Measurements from ENCODE around the gene ASIC4.

ASIC4 gene

DNA sequence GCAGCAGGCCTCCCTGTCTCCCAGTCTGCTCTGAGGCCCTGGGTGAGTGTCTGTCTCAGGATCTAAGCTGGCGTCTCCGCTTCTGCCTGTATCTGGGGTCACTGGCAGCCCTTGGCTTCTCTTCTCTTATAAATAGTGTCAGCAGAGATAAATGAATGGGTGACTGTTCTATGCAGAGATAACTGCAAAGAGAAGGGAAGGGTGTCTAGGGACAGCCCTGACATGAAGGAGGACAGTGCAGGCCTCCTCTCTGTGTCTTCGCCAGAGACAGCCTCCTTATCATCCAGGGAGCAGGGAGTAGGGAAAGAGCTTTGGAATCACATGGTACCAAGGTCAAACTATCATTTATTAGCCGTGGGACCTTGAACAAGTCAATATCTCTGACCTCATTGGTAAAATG, 43.9 kb upstream of the ASIC4 start:
- TF ChIP-seq, protein P1, sequence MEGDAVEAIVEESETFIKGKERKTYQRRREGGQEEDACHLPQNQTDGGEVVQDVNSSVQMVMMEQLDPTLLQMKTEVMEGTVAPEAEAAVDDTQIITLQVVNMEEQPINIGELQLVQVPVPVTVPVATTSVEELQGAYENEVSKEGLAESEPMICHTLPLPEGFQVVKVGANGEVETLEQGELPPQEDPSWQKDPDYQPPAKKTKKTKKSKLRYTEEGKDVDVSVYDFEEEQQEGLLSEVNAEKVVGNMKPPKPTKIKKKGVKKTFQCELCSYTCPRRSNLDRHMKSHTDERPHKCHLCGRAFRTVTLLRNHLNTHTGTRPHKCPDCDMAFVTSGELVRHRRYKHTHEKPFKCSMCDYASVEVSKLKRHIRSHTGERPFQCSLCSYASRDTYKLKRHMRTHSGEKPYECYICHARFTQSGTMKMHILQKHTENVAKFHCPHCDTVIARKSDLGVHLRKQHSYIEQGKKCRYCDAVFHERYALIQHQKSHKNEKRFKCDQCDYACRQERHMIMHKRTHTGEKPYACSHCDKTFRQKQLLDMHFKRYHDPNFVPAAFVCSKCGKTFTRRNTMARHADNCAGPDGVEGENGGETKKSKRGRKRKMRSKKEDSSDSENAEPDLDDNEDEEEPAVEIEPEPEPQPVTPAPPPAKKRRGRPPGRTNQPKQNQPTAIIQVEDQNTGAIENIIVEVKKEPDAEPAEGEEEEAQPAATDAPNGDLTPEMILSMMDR (IDR thresholded peaks at IDR 0.05; ENCODE audit: control insufficient read depth, extremely low read depth, insufficient read depth) = no peak
- DNase-seq (ENCODE audit: low read depth) = no peak
- H3K4me3 ChIP-seq (ENCODE audit: low read depth, low read length) = no peak overlapping the region

DNA sequence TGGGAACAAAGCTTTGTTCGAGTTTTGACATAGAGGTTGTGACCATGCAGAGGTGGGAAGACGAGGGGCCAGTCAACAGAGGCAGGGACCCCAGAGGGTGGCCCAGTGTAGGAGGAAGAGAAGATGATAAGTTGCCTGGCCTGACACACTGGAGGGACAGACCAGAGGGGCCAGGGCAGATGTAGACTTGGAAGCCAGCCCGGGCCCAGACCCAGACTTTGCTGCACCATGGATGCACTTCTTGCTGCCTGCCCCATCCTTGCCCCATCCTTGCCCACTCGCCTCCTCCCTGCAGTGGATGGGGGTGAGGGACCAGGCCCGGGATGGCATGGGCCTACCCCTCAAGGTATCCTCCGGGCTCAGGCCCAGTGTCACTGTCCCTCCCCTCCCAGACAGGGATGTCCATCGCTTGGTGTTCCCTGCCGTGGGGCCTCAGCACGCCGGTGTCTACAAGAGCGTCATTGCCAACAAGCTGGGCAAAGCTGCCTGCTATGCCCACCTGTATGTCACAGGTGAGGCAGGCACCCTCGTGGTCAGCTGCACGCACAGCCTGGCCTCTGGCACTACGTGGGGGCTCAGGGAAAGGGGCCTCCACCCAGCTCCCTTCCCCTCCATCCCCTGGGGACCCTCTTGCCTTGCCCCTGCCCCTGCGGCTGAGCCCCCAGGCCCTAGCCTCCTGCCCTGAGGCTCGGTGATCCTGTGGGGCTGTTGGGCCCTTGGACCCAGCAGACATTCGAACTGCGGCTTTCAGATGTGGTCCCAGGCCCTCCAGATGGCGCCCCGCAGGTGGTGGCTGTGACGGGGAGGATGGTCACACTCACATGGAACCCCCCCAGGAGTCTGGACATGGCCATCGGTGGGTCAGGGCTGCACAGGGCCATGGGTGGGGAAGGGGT, 42.6 kb upstream of the ASIC4 start:
- TF ChIP-seq, protein P1 (IDR thresholded peaks at IDR 0.05; ENCODE audit: control insufficient read depth, extremely low read depth, insufficient read depth) = no peak
- no peak for DNase-seq (ENCODE audit: low read depth)

DNA sequence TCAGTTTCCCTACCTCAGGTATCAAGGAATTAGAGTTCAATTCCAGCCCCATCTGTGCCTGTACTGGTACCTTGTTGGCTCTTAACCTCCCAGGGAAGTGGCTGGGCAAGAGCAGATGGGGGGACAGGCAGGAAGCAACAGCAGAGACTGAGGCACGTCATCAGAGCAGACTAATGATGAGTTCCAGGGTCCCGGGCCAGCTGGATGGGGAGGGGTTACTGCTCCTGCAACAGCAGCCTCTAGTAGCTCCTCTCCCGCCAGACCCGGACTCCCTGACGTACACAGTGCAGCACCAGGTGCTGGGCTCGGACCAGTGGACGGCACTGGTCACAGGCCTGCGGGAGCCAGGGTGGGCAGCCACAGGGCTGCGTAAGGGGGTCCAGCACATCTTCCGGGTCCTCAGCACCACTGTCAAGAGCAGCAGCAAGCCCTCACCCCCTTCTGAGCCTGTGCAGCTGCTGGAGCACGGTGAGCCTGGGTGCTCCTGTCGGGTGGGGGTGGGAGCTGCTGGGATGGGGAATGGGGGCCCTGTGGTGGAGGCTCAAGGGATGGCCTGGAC, 41.6 kb upstream of the ASIC4 start:
- DNase-seq (ENCODE audit: low read depth) = no peak
- TF ChIP-seq, protein P1 (IDR thresholded peaks at IDR 0.05; ENCODE audit: control insufficient read depth, extremely low read depth, insufficient read depth) = no peak
- no peak overlapping the region for H3K4me3 ChIP-seq (ENCODE audit: low read depth, low read length)

More for the DNA sequence above, 42.6 kb upstream of the ASIC4 start:
- H3K4me3 ChIP-seq (ENCODE audit: low read depth, low read length) = no peak overlapping the region

DNA sequence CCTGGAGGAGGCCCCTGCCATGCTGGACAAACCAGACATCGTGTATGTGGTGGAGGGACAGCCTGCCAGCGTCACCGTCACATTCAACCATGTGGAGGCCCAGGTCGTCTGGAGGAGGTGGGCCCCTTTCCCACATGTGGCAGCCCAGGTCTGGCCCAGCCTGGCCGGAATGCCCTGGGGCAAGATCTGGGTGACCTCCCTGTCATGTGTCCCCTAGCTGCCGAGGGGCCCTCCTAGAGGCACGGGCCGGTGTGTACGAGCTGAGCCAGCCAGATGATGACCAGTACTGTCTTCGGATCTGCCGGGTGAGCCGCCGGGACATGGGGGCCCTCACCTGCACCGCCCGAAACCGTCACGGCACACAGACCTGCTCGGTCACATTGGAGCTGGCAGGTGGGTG, 40.8 kb upstream of the ASIC4 start:
- TF ChIP-seq, protein P1 (IDR thresholded peaks at IDR 0.05; ENCODE audit: control insufficient read depth, extremely low read depth, insufficient read depth) = no peak
- H3K4me3 ChIP-seq (ENCODE audit: low read depth, low read length) = no peak overlapping the region

DNA sequence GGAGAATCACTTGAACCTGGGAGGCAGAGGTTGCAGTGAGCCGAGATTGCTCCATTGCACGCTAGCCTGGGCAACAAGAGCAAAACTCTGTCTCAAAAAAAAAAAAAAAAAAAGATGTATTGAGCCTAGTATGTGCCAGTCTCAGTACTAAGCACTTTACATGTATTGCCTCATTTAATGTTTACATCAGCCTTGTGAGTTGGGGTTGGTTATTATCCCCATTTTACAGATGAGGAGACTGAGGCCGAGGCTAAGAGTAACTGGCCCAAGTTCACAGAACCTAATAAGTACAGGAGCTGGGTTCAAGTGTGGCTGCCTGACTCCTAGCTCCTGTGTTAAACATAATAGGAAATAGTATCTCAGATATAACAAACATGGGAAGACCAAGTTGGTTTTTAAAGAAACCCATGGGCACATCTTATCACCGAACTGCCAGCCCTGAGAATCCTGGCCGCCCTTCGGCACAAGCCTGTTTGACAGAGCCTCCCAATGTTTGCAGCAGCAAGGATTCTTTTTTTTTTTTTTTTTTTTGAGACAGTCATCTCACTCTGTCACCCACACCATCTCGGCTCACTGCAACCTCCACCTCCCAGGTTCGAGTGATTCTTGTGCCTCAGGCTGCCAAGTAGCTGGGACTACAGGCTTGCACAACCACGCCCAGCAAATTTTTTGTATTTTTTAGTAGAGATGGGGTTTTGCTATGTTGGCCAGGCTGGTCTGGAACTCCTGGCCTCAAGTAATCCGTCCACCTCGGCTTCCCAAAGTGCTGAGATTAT, 39.8 kb upstream of the ASIC4 start:
- TF ChIP-seq, protein P1 (IDR thresholded peaks at IDR 0.05; ENCODE audit: control insufficient read depth, extremely low read depth, insufficient read depth) = no peak
- no peak for DNase-seq (ENCODE audit: low read depth)
- H3K4me3 ChIP-seq (ENCODE audit: low read depth, low read length) = no peak overlapping the region

More for the DNA sequence above, 40.8 kb upstream of the ASIC4 start:
- DNase-seq (ENCODE audit: low read depth) = no peak

DNA sequence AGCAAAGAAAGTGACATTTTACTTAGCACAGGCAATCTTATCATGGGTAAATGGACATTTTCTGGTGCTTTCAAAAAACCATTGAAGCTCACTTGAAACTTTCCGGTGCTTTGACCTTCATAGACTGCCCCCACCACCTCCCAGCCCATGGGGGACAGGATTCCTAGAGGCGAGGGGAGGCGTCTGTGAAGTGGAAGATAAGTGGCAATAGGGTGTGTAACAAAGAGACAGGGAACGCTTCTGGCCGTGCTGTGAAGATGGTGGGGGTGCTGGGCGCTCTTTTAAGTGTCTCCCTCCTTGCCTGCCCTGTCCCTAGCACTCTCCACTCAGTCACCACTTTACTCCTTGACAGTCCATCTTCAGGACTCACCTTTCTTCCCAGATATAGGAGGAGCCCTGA, 39.0 kb upstream of the ASIC4 start:
- TF ChIP-seq, protein P1 (IDR thresholded peaks at IDR 0.05; ENCODE audit: control insufficient read depth, extremely low read depth, insufficient read depth) = no peak
- H3K4me3 ChIP-seq (ENCODE audit: low read depth, low read length) = no peak overlapping the region
- DNase-seq (ENCODE audit: low read depth) = no peak

Measured in LNCaP clone FGC (cell line).